GM18517 (cell line): ENCODE data around the gene CD320.
"Not testable (repeated sequence)": the region's sequence is repeated elsewhere in the genome, so short reads cannot be mapped to it uniquely, and the experiment has no call there.

Experiments used
- ATAC-seq: cut with Tn5 transposase; IDR thresholded peaks from one replicate; pipeline ENCODE4 v1.9.1; 2021; ENCODE audit warnings: mild to moderate bottlenecking, moderate library complexity; ENCODE audit not compliant: unreplicated experiment

CD320 gene

DNA sequence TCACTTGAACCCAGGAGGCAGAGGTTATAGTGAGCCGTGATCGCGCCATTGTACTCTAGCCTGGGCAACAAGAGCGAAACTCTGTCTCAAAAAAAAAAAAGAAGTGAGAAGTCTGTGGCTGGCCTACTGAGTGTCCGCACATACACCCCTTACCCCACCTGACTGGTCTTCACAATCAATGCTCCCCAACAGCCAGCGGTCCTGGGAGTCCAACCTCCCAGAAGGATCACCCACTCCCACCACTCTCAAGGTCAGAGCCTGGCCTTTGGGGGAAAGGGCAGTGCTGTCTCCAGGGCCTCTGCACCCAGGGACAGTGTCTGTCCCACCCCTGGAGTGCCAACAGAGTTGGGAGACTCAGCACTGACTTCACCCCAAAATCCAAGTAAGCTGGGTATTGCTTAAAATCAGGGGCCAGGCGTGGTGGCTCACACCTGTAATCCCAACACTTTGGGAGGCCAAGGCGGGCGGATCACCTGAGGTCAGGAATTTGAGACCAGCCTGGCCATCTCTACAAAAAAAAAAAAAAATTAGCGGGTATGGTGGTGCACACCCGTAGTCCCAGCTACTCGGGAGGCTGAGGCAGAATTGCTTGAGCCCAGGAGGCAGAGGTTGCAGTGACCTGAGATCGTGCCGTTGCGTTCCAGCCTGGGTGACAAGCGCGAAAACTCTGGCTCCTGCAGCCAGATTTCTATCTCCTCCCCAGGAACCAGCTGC is 2.3 kb upstream of the CD320 start:
- ATAC-seq = no peak

DNA sequence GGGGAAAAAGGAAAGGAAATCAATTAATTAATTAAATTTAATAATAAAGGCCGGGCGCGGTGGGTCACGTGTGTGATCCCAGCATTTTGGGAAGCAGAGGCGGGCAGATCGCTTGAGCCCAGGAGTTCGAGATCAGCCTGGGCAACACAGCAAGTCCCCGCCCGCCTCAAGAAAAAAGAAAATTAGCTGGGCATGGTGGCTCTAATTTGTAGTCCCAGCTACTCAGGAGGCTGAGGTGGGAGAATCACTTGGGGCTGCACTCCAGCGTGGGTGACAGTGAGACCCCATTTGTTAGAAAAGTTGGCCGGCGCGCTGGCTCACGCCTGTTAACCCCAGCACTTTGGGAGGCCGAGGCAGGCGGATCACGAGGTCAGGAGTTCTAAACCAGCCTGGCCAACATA is 733 bp upstream of the CD320 start:
- ATAC-seq = no peak

DNA sequence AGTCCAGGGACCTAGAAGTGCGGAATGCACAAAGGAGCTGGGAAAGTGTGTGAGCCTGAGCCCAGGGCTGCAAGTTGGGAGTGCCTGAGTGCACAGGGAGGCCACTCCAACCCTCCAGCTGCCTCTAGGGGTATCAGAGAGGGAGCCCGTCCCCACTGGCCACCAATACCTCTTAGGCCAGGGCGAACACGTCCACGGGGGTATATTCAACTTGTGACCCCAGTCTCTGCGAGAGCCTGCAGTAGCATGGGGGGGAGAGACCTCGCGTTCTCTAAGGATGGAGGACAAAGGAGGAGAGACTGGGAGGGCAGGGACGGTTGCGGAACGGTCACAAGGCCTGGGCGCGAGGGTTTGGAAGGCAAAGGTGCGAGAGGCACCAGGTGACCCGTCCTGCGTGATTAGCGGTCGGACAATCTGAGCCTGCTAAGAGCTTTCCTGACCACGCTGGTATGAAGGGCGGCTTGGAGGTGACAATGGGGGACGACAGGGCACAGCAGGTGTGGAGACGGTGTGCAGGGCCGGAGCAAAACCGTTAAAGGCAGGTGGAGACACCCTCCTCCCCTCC is 676 bp downstream of the CD320 start:
- no peak for ATAC-seq

DNA sequence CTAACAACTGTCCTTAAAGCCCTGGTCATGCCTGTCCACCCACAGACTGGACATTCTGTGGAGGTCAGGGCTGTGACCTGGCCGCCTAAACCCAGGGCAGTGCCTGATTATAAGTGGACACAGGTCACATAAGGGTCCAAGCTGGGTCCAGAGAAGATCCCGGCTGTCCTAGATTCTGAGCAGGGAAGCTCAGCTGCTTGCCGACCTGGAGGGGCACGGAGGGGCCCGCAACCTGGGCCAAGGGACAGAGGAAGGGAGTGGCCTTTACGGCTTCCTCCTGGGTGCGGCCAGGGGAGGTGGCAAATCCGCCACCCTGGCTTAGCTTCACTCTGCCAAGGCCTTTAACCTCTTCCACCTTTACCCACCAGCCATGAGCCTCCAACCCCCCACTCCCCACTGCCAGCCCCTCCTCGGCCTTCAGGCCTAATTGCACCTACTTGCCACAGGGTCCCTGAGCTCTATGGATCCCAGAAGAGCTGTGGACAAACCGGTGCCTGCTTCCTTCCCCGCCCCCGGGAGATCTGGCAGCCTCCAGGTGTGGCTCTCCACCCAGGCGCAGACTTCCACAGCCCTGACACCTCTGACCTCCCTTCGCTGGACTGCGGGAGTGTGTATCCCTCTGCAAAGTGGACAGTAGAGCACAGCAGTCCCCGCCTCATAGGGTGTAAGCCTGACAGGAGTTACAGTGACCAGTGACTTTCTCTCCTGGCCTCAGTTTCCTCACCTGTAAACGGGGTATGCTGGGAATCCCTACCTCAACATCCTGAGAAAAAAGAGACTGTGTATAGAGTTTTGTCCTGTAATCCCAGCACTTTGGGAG is 1.7 kb downstream of the CD320 start:
- no peak for ATAC-seq

GRCh38 chr19:8305798-8306197 is 2.4 kb downstream of the CD320 start:
- no peak for ATAC-seq

DNA sequence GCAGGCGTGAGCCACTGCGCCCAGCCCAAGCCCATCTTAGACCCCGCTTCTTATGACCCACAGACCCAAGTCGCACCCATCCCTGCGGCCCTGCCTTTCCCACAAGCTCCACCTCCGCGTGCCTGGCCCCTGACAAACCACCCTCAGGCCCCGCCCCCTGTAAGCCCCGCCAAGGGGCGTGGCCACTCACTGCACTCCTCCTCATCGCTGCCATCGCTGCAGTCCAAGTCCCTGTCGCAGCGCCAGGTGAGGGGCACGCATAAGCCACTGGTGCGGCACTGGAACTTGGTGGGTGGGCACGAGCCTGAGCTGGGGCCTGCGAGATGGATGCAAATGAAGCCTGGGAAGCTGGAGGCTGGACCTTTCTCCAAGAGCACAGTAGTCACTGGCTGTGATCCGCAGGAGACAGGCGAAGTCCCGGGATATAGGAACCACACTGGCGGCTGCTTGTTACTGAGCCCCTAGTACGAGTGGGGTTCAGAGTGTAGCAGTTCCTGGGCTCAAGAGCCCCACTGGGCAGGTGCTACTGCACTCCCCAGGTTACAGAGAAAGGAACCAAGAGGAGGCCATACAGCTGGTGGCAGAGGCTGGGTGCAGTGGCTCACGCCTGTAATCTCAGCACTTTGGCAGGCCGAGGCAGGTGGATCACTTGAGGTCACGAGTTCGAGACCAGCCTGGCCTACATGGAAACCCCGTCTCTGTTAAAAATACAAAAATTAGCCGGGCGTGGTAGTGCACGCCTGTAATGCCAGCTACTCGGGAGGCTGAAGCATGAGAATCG is 3.1 kb downstream of the CD320 start:
- no peak for ATAC-seq

- ATAC-seq = no peak
Observed at GRCh38 chr19:8302734-8303133, 5.4 kb downstream of the CD320 start.

DNA sequence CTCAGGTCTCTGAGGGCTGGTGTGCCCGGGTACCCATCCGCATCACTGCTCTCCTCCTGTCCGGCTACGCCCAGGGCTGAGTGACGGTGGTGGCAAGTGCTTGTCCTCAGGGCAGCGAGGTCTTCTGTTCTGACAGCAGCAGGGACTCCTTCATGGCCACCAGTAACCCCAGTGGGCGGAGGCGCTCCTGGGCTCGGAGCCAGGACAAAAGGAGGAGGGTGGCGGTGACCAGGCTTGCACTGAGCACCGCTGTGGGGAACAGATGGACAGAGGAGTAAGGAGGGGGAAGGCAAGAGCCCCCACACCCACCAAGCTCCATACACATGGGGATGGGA is 5.8 kb downstream of the CD320 start:
- no peak for ATAC-seq

GRCh38 chr19:8291337-8291736 is 16.8 kb downstream of the CD320 start:
- ATAC-seq = not testable (repeated sequence)

GRCh38 chr19:8276508-8276907 is 31.6 kb downstream of the CD320 start:
- not testable (repeated sequence) for ATAC-seq

- no peak for ATAC-seq
Observed at GRCh38 chr19:8269724-8270123, 38.4 kb downstream of the CD320 start.

- no peak for ATAC-seq
Observed at GRCh38 chr19:8265872-8266271, 42.3 kb downstream of the CD320 start.

DNA sequence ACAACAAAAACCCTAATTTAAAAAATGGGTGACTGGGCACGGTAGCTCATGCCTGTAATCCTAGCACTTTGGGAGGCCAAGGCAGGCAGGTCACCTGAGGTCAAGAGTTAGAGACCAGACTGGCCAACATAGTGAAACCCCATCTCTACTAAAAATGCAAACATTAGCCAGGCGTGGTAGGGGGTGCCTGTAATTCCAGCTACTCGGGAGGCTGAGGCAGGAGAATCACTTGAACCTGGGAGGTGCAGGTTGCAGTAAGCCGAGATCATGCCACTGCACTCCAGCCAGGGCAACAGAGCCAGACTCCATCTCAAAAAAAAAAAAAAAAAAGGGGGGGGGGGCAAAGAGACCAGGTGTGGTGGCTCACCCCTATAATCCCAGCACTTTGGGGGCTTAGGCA is 43.9 kb downstream of the CD320 start:
- ATAC-seq = not testable (repeated sequence)

DNA sequence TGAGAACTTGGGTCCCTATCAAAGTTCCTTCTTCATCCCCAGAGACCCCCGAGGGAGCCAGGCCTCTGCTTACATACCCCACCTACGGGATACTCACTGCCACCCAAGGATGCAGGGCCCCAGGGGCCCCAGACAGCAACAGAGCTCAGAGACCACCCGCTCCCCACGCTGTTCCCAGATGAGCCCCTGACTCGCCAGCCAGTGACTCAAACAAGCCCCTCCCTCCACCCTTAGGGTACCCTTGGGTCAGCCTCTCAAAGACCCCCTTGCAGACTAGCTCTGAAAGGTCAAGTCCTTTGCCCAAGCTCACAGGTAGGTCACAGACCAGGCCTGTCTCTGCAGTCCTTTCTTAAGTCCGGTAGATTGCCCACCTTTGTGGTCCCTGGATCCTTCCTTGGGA is 45.7 kb downstream of the CD320 start:
- ATAC-seq = no peak

DNA sequence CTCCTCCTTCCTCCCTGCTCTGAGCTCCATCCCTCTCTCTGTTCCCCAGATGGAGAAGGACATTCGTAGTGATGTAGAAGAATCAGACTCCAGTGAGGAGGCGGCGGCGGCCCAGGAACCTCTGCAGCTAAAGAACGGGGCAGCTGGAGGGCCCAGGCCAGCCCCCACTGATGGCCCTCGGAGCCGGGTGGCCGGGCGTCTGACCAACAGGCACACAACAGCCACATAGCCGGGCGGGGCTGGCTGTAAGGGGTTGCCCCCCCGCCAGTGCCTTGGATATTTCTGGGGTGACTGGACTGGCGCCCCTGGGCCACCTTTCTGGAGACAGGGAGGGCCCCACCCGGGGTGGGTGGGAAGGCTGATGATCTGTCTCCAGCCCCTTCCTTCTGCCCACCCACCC is 46.3 kb downstream of the CD320 start:
- no peak for ATAC-seq

GRCh38 chr19:8261347-8261746 is 46.8 kb downstream of the CD320 start:
- no peak for ATAC-seq

DNA sequence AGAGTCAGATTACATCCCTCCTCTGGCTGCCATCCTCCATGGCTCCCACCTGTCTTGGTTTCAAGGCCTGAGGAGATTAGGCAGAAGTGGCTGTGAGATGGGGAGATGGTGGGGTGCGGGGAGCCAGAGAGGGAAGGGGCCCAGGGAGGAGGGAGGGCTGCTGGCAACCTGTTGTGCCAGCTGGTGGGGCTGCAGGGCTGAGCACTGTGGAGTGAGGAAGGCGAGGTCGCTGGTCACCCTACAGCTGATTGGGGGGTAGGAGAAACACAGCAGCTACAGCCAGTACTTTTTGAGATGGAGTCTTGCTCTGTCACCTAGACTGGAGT is 48.3 kb downstream of the CD320 start:
- ATAC-seq = no peak

DNA sequence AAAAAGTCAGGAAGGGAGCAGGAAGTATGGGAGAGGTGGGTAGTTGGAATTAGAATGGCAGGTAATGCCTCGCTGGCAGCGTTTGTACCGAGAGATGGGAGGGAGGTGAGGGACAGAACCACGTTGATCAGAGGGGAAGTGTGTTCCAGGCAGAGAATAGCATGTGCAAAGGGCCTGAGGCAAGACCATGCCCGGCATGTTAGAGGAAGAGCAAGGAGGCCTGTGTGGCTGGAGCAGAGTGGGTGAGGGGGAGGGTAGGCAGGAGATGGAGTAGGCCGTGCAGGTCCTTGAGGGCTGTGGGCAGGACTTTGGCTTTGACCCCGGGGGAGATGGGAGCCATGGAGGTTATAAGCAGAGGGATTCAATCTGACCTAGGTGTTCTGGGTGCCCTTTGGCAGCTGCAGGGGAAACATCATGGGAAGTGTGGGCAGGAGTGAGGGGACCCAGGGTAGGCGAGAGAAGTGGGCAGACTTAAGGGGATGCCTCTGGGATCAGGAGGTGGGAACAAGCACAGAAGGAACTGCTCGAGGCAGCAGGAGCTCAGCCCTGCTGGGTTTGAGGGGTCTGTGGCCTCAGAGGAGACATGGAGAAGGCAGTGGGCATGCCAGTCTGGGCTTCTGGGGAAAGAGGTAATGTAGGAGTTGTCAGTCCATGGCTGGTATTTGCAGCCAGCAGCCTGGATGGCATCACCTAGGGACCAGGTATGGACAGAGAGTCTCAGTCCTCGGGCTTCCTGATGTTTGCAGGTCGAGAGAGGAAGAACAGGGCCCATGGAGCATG is 48.8 kb downstream of the CD320 start:
- ATAC-seq = no peak

GRCh38 chr19:8257052-8257443 is 51.1 kb downstream of the CD320 start:
- no peak for ATAC-seq

GRCh38 chr19:8256276-8257051 is 51.7 kb downstream of the CD320 start:
- no peak for ATAC-seq
